ENCODE data around the gene LANCL2. TPM values are rescaled to one million over a fixed set of nuclear protein-coding genes. Genes with fewer than 3 reads are reported as not detected.

LANCL2 gene
- total RNA-seq, 1 experiment from 2014 or later: 26.4 TPM

- Mint-ChIP-seq H3K27me3 (ENCODE audit: low read depth) (no peaks in the 10 kb centered on the region), H3K27ac (no peak overlapping the region; a peak in 1 of 7 replicates), H3K4me1 (peaks cover 7 to 10% of the 10 kb centered on the region in 2 experiments), H3K36me3 (ENCODE audit: insufficient read depth in 1 of 3, low read depth in 3 of 3) (peaks cover 5 to 10% (median 6%) of the 10 kb centered on the region in 3 experiments), H3K9me3 (no peaks in the 10 kb centered on the region; a peak in 2 of 5 replicates), H3K4me3 (no peak overlapping the region)
- Histone ChIP-seq H3K14ac (ENCODE audit: insufficient read depth, low read length) (no peak overlapping the region), H3K4me2 (ENCODE audit: insufficient read depth, insufficient read length, low read length) (no peak overlapping the region), H3K79me2 (ENCODE audit: insufficient read depth, low read length) (no peaks in the 10 kb centered on the region), H3K4ac (ENCODE audit: low read depth, low read length) (no peak overlapping the region), H3K23me2 (ENCODE audit: insufficient read length, low read depth, low read length, poor library complexity, severe bottlenecking) (no peaks in the 10 kb centered on the region), H2BK20ac (ENCODE audit: low read depth, low read length, poor library complexity, severe bottlenecking) (no peak overlapping the region), H2BK15ac (ENCODE audit: low read depth, low read length) (no peak overlapping the region), H3K18ac (ENCODE audit: insufficient read length, low read depth, low read length) (no peak overlapping the region), H2BK12ac (ENCODE audit: insufficient read length, low read depth, low read length) (no peak overlapping the region), H3K9me3 (ENCODE audit: control insufficient read depth, low read depth, low read length) (no peaks in the 10 kb centered on the region), H2BK5ac (ENCODE audit: insufficient read length, low read length) (no peak overlapping the region), H3K56ac (ENCODE audit: insufficient read length, low read depth, low read length) (no peak overlapping the region), H3T11ph (ENCODE audit: low read length) (no peak overlapping the region), H3K23ac (ENCODE audit: insufficient read length, low read depth, low read length) (no peak overlapping the region), H3K27me3 (ENCODE audit: insufficient read depth, low read length) (no peaks in the 10 kb centered on the region), H4K8ac (replicated peaks; ENCODE audit: insufficient read length, low read depth, low read length) (no peak overlapping the region), H3K4me1 (ENCODE audit: insufficient read depth, low read length) (no peaks in the 10 kb centered on the region), H2AFZ (ENCODE audit: low read length) (no peak overlapping the region), H3K9ac (ENCODE audit: extremely low read depth, insufficient read length, low read length) (no peak overlapping the region), H3K79me1 (ENCODE audit: insufficient read depth, low read depth, low read length, poor library complexity, severe bottlenecking) (no peaks in the 10 kb centered on the region), H3K27ac (ENCODE audit: insufficient read length, low read depth, low read length) (no peak overlapping the region), H4K5ac (ENCODE audit: insufficient read length, low read depth, low read length) (no peak overlapping the region), H2BK120ac (ENCODE audit: low read depth, low read length, poor library complexity, severe bottlenecking) (no peak overlapping the region), H2AK5ac (ENCODE audit: insufficient read length, low read length) (no peak overlapping the region), H4K20me1 (ENCODE audit: control insufficient read depth, insufficient read depth, insufficient read length) (no peaks in the 10 kb centered on the region), H4K91ac (ENCODE audit: insufficient read length, low read depth, low read length) (no peak overlapping the region)
- DNase-seq: no peak
- WGBS (ENCODE audit: extremely low coverage, insufficient read length, low lambda C conversion rate): no CpG with 5 or more reads among the region's 19 CpGs
- TF ChIP-seq CTCF (conservative IDR thresholded peaks at IDR 0.05): no peak
Observed at GRCh38 chr7:55475855-55476803, 111.0 kb downstream of the LANCL2 start.

Data from H9 (cell line).